Endodermal cell (in vitro differentiated cells): Measurements from ENCODE around the gene LRMDA. TPM values are rescaled to one million over a fixed set of nuclear protein-coding genes. Genes with fewer than 3 reads are reported as not detected.

ENCODE experiments used
- DNase-seq: peaks from one replicate; pipeline ENCODE4 v3.0.0-alpha.2; 2017
- H3K27ac ChIP-seq: 2 replicates; pipeline ENCODE4 v1.5.1; 2013; ENCODE audit warnings: mild to moderate bottlenecking, low read depth, low read length, moderate library complexity
- H3K27me3 ChIP-seq: 2 replicates; pipeline ENCODE4 v1.6.1; 2013; ENCODE audit warnings: mild to moderate bottlenecking, low read length, moderate library complexity; ENCODE audit not compliant: insufficient read depth, control insufficient read depth, poor library complexity, severe bottlenecking
- H3K36me3 ChIP-seq: 2 replicates; pipeline ENCODE4 v1.7.0; 2013; ENCODE audit warnings: mild to moderate bottlenecking, low read length, moderate library complexity; ENCODE audit not compliant: control insufficient read depth, insufficient read depth
- H3K4me1 ChIP-seq: one replicate; pipeline ENCODE4 v1.7.0; 2013; ENCODE audit warnings: low read length; ENCODE audit not compliant: control insufficient read depth, insufficient read depth
- H3K4me3 ChIP-seq: 2 replicates; pipeline ENCODE4 v1.5.1; 2013; ENCODE audit warnings: mild to moderate bottlenecking, low read length, moderate library complexity
- H3K9ac ChIP-seq: 2 replicates; pipeline ENCODE4 v1.6.1; 2013; ENCODE audit warnings: mild to moderate bottlenecking, low read length, moderate library complexity; ENCODE audit not compliant: poor library complexity, severe bottlenecking; ENCODE audit errors: extremely low read depth
- H3K9me3 ChIP-seq: 2 replicates; pipeline ENCODE4 v1.6.1; 2013; ENCODE audit warnings: mild to moderate bottlenecking, low read length, moderate library complexity; ENCODE audit not compliant: control insufficient read depth
- H3K27ac Mint-ChIP-seq: 2 replicates; pipeline ENCODE4 v1.8.0; 2020; ENCODE audit warnings: mixed read lengths
- H3K27me3 Mint-ChIP-seq: 2 replicates; pipeline ENCODE4 v1.8.0; 2021; ENCODE audit warnings: mild to moderate bottlenecking, mixed read lengths; ENCODE audit not compliant: insufficient read depth
- H3K36me3 Mint-ChIP-seq: 2 replicates; pipeline ENCODE4 v1.8.0; 2020; ENCODE audit warnings: low read depth, mixed read lengths
- H3K4me1 Mint-ChIP-seq: 2 replicates; pipeline ENCODE4 v1.8.0; 2020; ENCODE audit warnings: mixed read lengths
- H3K4me3 Mint-ChIP-seq: 2 replicates; pipeline ENCODE4 v1.8.0; 2020; ENCODE audit warnings: mild to moderate bottlenecking, moderate library complexity, mixed read lengths
- H3K9me3 Mint-ChIP-seq: 2 replicates; pipeline ENCODE4 v1.8.0; 2020; ENCODE audit warnings: mild to moderate bottlenecking, mixed read lengths
- CTCF ChIP-seq: fragments of 200-600 bp; sonication (generic); conservative IDR thresholded peaks from 2 replicates; pipeline ENCODE4 v1.5.0; 2021; ENCODE audit warnings: antibody characterized with exemption, mild to moderate bottlenecking
- whole genome bisulfite sequencing, 2 experiments: methylation state at CpG; one replicate each; pipeline versions ENCODE4 v1.1.5 to v1.1.7; 2013; ENCODE audit warnings: missing lambda C conversion rate in 2 of 2, mixed read lengths in 1 of 2; ENCODE audit not compliant: insufficient coverage in 1 of 2, insufficient read length in 1 of 2; 5-methylcytosine and 5-hydroxymethylcytosine counted together
- total RNA-seq, 2 donors: library from RNA; stranded (reverse); fragmentation: NEBNext Ultra II Directional in 1 of 2; extraction: Animal tissue kit (Norgen Biotek cat#: 25700) in 1 of 2; gene quantifications; 2 replicates in 1 of 2; 3 replicates in 1 of 2; pipeline ENCODE4 v1.2.1, GENCODE V29; 2021

The LRMDA gene
- total RNA-seq, 2 donors from 2014 or later: 1.7 to 5.1 TPM

DNA sequence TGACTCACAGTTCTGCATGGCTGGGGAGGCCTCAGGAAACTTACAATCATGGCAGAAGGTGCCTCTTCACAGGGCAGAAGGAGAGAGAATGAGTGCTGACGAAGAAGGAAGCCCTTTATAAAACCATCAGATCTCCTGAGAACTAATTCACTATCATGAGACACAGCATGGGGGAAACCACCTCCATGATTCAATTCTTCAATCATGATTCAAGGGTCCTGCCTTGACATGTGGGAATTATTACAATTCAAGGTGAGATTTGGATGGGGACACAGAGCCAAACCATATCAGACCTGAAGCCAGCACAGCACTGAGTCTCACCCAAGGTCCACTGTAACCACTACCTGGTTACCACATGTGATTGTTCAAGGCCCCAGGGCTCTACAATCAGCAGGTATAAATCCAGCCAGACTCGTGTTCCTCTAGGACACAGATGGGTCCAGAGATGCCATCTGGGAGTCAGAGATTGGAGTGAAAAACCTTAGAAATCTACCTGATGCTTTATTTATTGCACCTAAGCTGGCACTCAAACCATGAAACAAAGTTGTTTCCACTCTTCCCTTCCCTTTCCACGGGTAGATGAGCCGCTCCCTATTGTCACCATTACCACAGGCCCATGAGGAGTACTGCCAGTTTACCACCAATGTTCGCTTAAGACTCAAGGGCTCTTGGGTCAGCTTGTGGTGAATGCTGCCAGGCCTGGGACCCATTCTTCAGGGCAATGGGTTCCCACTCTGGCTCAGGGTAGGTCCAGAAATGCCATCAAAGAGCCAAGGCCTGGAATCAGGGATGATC, 1061.5 kb downstream of the LRMDA start:
- H3K4me1 Mint-ChIP-seq: peaks cover 5% of the 10 kb centered on the region
- H3K27ac ChIP-seq: no peak overlapping the region
- H3K9ac ChIP-seq: no peak overlapping the region

DNA sequence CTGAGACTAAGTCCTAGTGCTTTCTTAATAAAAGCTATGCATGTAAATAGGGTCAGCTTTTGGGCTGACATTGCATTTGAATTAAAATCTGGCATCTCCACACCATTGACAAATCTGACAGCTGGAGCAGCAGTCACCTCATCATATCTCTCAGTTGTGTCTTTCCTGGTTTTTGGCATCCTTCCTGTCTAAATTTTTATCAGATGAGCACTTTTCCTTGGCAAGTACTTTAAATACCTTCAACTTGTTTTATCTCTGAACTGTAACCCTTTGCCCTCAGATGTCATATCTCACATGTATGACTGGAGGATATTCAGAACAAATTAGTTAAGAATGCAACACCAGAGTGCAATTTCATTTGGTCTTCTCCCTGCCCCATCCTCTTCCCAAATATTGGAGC, 1066.2 kb downstream of the LRMDA start:
- no peaks in the 10 kb centered on the region for H3K36me3 Mint-ChIP-seq

More for the DNA sequence above, 1061.5 kb downstream of the LRMDA start:
- H3K36me3 Mint-ChIP-seq: no peaks in the 10 kb centered on the region
- no peak for TF ChIP-seq CTCF
- H3K36me3 ChIP-seq: no peaks in the 10 kb centered on the region
- H3K27me3 Mint-ChIP-seq: no peaks in the 10 kb centered on the region
- DNase-seq: no peak
- no peak overlapping the region for H3K27ac Mint-ChIP-seq
- peaks cover 51% of the 10 kb centered on the region for H3K9me3 ChIP-seq
- H3K4me3 Mint-ChIP-seq: no peak overlapping the region
- H3K4me1 ChIP-seq: no peaks in the 10 kb centered on the region
- peak overlapping the region; percentile 47 for H3K4me3 ChIP-seq
- H3K9me3 Mint-ChIP-seq: peaks cover 40% of the 10 kb centered on the region
- 94 to 95% methylated on average over 2 to 4 of the region's 5 CpGs for WGBS, 2 experiments
- H3K27me3 ChIP-seq: no peaks in the 10 kb centered on the region

DNA sequence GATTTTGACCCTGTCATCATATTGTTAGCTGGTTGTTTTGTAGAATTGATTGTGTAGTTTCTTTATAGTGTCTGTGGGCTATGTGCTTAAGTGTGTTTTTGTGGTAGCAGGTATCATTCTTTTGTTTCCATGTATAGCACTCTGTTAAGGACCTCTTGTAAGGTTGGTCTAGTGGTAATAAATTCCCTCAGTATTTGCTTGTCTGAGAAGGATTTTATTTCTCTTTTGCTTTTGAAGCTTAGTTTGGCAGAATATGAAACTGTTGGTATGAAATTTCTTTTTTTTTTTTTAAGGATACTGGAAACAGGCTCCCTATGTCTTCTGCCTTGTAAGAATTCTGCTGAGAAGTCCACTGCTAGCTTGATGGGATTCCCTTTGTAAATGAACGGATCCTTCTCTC, 1073.4 kb downstream of the LRMDA start:
- H3K27ac Mint-ChIP-seq: no peak overlapping the region
- no peak overlapping the region for H3K9ac ChIP-seq
- WGBS, 2 experiments: 81 to 100% methylated on average over 1 of the region's 1 CpG

More for the DNA sequence above, 1066.2 kb downstream of the LRMDA start:
- H3K9me3 Mint-ChIP-seq: peaks cover 24% of the 10 kb centered on the region
- TF ChIP-seq CTCF: no peak
- no peak overlapping the region for H3K27ac ChIP-seq
- DNase-seq: no peak
- H3K9me3 ChIP-seq: peaks cover 14% of the 10 kb centered on the region
- H3K27me3 Mint-ChIP-seq: no peaks in the 10 kb centered on the region
- no peaks in the 10 kb centered on the region for H3K4me1 ChIP-seq
- no peaks in the 10 kb centered on the region for H3K4me1 Mint-ChIP-seq
- H3K27ac Mint-ChIP-seq: no peak overlapping the region
- H3K4me3 Mint-ChIP-seq: no peak overlapping the region
- H3K27me3 ChIP-seq: no peaks in the 10 kb centered on the region
- H3K9ac ChIP-seq: no peak overlapping the region
- no peaks in the 10 kb centered on the region for H3K36me3 ChIP-seq
- no peak overlapping the region for H3K4me3 ChIP-seq

More for the DNA sequence above, 1073.4 kb downstream of the LRMDA start:
- Mint-ChIP-seq H3K36me3 (no peaks in the 10 kb centered on the region), H3K27me3 (no peaks in the 10 kb centered on the region), H3K4me1 (peaks cover 5% of the 10 kb centered on the region), H3K9me3 (peaks cover 12% of the 10 kb centered on the region), H3K4me3 (no peak overlapping the region)
- H3K9me3 ChIP-seq: no peaks in the 10 kb centered on the region
- TF ChIP-seq CTCF: no peak
- no peaks in the 10 kb centered on the region for H3K36me3 ChIP-seq
- no peak overlapping the region for H3K27ac ChIP-seq
- H3K4me1 ChIP-seq: no peaks in the 10 kb centered on the region
- no peaks in the 10 kb centered on the region for H3K27me3 ChIP-seq
- H3K4me3 ChIP-seq: no peak overlapping the region
- DNase-seq: no peak
